AG04450 (cell line): ENCODE results near the gene RAB36. TPM values are rescaled to one million over a fixed set of nuclear protein-coding genes. Genes with fewer than 3 reads are reported as not detected.

Source experiments
- CTCF ChIA-PET: fragments of 300-600, 350-600 bp; formaldehyde crosslinking; extraction: SDS; loops from one replicate; lab custom pipeline; 2022; ENCODE audit warnings: antibody characterized with exemption, inconsistent platforms; lab: Charles Lee
- POLR2A ChIA-PET: fragments of 350-600 bp; formaldehyde crosslinking; extraction: SDS; loops from one replicate; lab custom pipeline; 2021; ENCODE audit warnings: antibody characterized with exemption, inconsistent platforms; lab: Yijun Ruan, JAX
- DNase-seq: peaks from one replicate; pipeline ENCODE4 v3.0.0-alpha.2; 2011; ENCODE audit warnings: low read depth, low spot score
- H3K27ac ChIP-seq: one replicate; pipeline ENCODE4 v1.5.1; 2012; ENCODE audit warnings: low read depth, low read length, control low read depth
- H3K27me3 ChIP-seq: one replicate; pipeline ENCODE4 v1.6.0; 2012; ENCODE audit warnings: low read length; ENCODE audit not compliant: control insufficient read depth, insufficient read depth
- H3K4me3 ChIP-seq: 2 replicates; pipeline ENCODE4 v1.5.1; 2011; ENCODE audit warnings: mild to moderate bottlenecking, low read depth, low read length, control low read depth
- H3K9me3 ChIP-seq: 2 replicates; pipeline ENCODE4 v1.5.1; 2012; ENCODE audit warnings: low read length; ENCODE audit not compliant: control insufficient read depth, insufficient read depth
- polyA plus RNA-seq: library from polyadenylated mRNA; depleted of rRNA; stranded (reverse); fragments of >200 nt; gene quantifications from 2 replicates; pipeline ENCODE4 v1.2.3, GENCODE V29; 2011
- TF ChIP-seq, protein P1 (sequence below): IDR thresholded peaks from 2 replicates; pipeline ENCODE4 v1.5.1; 2011; ENCODE audit warnings: low read depth, low read length, control low read depth, inconsistent platforms

The RAB36 gene
- polyA plus RNA-seq, 1 experiment = 2.6 TPM

DNA sequence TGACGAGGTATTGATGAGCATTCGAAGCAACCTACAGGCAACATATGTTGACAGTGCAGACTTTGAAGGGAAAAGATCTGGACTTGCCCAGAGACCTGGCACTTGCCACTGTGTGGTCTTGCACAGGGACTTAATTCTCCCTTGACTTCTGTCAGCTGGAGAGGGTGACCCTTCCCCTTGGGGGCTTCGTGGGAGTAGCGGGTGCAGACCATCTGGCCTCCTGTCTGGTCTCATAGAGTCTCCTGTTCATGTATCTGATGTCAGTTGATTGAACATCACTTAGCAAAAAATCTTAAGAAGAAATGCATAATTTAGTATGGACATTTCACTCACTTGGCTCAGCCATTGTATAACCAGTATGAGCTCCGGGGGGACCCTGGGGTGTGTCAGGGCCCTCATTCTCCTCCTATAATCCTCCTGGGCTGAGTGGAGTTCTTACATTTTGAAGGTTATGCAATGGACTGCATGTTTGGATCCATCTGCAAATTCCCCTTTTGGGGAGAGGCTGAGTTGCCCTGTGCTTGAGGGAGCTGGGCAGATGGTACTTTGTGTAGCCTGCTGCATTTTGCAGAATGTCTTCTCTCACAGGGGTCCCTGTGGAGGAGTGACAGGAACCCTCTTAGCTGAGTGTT, 48.0 kb downstream of the RAB36 start:
- CTCF ChIA-PET = interaction anchor here (1.3 to 1.4 kb wide), 2 partner anchors 16 to 97 kb away, joined by 4 to 5 read pairs; no protein-coding TSS in a partner anchor
- H3K27ac ChIP-seq = no peak overlapping the region

DNA sequence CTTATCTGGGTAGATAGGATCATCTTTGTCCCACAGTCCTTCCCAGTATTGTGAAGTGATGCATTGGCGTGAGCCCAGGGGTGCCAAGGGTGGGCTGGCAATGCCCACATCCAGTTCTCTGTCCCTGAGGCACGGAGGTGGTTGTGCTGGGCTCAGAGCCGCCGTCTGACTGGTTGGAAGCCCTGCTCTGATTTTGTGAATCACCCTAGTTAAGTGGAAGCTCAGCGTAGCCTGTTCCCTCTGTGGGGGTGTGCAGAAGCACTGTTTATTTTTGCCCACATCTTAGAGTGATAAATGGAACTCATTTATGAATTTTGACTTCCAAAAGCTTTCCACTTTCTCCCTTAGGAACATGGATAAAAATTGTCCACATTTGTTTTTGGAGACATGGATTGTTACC, 48.6 kb downstream of the RAB36 start:
- TF ChIP-seq, protein P1, sequence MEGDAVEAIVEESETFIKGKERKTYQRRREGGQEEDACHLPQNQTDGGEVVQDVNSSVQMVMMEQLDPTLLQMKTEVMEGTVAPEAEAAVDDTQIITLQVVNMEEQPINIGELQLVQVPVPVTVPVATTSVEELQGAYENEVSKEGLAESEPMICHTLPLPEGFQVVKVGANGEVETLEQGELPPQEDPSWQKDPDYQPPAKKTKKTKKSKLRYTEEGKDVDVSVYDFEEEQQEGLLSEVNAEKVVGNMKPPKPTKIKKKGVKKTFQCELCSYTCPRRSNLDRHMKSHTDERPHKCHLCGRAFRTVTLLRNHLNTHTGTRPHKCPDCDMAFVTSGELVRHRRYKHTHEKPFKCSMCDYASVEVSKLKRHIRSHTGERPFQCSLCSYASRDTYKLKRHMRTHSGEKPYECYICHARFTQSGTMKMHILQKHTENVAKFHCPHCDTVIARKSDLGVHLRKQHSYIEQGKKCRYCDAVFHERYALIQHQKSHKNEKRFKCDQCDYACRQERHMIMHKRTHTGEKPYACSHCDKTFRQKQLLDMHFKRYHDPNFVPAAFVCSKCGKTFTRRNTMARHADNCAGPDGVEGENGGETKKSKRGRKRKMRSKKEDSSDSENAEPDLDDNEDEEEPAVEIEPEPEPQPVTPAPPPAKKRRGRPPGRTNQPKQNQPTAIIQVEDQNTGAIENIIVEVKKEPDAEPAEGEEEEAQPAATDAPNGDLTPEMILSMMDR = no peak
- ChIA-PET POLR2A (no interaction called here), CTCF (interaction anchor here (1.3 to 1.5 kb wide), 3 partner anchors 16 to 96 kb away, joined by 4 to 5 read pairs (median 4); no protein-coding TSS in a partner anchor)
- H3K4me3 ChIP-seq = no peak overlapping the region
- no peak for DNase-seq
- no peaks in the 10 kb centered on the region for H3K27me3 ChIP-seq
- no peak overlapping the region for H3K27ac ChIP-seq
- H3K9me3 ChIP-seq = no peaks in the 10 kb centered on the region; the same call in 1 of the 2 replicates

More for the DNA sequence above, 48.0 kb downstream of the RAB36 start:
- no peaks in the 10 kb centered on the region for H3K9me3 ChIP-seq
- no peaks in the 10 kb centered on the region for H3K27me3 ChIP-seq
- TF ChIP-seq, protein P1 = no peak
- H3K4me3 ChIP-seq = no peak overlapping the region
- DNase-seq = no peak
- POLR2A ChIA-PET = no interaction called here

DNA sequence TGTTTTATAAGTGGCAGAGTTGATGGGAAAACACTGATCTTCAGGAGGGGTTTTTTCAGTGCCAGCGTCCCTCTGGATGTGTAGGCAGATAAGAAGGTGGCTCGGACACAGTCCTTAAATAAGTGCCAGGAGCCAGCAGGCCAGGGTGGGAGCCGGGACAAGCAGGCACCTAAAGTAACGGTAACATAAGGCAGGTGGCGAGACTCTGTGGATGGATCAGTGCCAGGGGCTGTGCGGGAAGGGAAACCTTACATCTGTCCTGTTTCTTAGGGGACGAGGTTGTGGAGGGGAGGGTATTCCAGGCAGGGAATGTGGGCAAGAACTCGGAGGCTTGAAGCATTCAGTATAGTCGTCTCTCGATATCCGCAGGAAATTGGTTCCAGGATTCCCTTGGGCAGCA, 50.9 kb downstream of the RAB36 start:
- TF ChIP-seq, protein P1 = no peak
- Histone ChIP-seq H3K27ac (no peak overlapping the region), H3K4me3 (no peak overlapping the region), H3K27me3 (no peaks in the 10 kb centered on the region), H3K9me3 (no peaks in the 10 kb centered on the region; the same call in 1 of the 2 replicates)
- POLR2A ChIA-PET = no interaction called here
- CTCF ChIA-PET = no interaction called here
- no peak for DNase-seq

DNA sequence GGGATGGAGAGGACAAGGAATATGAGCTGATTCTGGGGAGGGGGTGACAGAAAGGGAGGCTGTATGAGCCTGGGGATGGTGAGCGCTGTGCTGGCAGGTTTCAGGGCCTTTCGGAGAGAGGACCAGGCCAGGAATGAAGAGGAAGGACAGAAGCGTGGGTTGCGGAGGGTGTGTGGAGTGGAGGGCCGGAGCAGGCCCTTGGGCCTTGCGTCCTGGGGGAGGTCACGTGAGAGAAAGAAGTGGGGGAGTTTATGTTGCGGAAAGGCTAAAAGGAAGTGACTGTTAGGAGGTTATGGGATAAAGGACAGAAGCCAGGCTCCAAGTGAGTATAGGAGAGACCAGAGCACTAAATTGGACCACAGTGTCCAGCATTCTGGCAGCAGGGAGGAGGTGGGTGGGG, 52.6 kb downstream of the RAB36 start:
- TF ChIP-seq, protein P1 = no peak
- H3K27me3 ChIP-seq = no peaks in the 10 kb centered on the region
- no peaks in the 10 kb centered on the region; the same call in 1 of the 2 replicates for H3K9me3 ChIP-seq
- ChIA-PET POLR2A (no interaction called here), CTCF (interaction anchor here (0.7 kb wide), 2 partner anchors 34 to 43 kb away, joined by 3 read pairs; no protein-coding TSS in a partner anchor)
- DNase-seq = no peak
- H3K27ac ChIP-seq = no peak overlapping the region
- no peak overlapping the region for H3K4me3 ChIP-seq

DNA sequence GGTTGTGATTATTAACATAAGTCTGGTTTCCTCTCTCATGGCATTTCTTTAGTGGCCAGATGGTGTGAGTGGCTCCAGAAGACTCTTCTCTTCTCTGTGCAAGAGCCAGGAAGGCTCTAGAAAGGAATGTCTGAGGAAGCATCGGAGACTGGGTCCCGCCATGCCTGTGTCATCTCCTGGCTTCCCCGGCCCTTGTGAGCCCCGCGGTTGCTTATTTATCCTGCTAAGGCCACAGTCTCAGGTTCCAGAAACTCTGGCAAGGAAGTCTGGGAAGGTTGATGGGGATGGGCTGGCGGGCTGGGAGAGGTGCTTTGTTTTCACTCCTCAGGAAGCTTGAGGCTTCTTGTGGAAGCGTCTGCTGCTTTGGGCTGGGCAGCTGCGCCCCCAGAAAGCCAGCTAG, 53.9 kb downstream of the RAB36 start:
- H3K9me3 ChIP-seq = no peaks in the 10 kb centered on the region; the same call in 1 of the 2 replicates
- CTCF ChIA-PET = no interaction called here
- no peaks in the 10 kb centered on the region for H3K27me3 ChIP-seq
- POLR2A ChIA-PET = no interaction called here
- no peak overlapping the region for H3K4me3 ChIP-seq
- TF ChIP-seq, protein P1 = no peak
- H3K27ac ChIP-seq = no peak overlapping the region
- no peak for DNase-seq
